GM21526 (cell line): Measurements from ENCODE around the gene PRR5L.

ENCODE experiments used
- ATAC-seq: cut with Tn5 transposase; IDR thresholded peaks from one replicate; pipeline ENCODE4 v1.9.1; 2021; ENCODE audit warnings: moderate library complexity; ENCODE audit not compliant: unreplicated experiment, low FRiP score

The PRR5L gene

DNA sequence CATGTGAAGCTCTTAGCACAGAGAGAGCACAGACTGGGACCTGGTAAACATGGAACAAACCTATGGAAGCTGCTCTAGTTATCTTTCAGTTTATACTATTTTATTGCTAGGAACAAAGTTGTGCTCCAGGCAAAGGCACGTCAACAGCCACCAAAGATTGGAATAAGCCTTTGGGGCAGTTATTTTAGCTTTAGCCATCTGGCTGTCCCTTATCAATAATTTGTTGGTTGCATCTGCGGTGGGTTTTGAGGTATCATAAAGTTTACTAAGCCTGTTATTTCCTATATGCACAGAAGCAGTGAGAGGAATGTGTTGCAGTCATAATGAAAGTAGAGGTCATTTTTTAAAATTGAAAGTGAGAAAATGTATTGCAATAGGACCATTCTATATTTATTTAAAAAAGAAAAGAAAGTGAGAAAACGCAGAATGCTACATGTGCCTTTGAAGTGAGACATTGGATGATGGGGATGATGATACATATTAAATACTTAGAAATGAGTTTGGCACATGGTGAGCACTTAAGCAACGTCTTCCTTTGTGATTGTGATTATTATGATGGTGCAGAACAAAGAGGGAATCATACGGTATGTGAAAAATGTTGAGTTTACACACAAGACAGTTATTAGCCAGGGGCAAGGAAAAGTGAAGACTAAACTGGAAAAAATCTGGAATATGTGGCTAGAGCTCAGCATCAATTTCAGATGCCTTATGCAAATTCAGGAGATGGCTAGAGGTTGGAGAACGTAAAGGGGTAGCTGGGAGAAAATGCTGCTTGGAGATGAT lies 58.3 kb downstream of the PRR5L start:
- ATAC-seq, result peak; percentile 89

DNA sequence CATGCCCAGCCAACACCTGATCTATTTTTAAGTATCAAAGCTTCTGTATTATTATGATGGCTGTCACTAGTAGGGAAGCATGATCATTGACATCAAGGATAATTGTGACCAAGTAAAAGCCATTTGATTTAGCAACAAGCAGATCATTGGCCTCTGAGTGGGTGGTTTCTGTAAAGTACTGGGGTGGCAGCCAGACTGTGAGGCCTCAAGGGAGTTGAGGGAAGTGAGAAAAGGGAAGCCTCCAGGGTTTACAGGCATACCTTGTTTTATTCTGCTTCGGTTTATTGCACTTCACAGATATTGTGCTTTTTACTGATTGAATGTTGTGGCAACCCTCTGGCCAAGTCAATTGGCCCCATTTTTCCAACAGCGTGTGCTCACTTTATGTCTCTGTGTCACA lies 60.1 kb downstream of the PRR5L start:
- ATAC-seq, result peak; percentile 57

DNA sequence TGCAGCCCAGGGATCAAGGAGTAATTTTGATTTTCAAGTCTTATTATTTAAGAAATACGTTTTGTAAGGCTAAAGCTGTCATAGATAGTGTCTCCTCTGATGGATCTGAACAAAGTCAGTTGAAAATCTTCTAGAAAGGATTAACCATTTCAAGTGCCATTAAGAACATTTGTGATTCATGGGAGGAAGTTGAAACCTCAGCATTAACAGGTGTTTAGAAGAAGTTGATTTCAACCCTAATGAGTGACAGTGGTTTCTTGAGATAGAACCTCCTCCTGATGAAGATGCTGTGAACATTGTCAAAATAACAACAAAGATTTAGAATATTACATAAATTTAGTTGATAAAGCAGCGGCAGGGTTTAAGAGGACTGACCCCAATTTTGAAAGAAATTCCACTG lies 61.7 kb downstream of the PRR5L start:
- ATAC-seq, result no peak

DNA sequence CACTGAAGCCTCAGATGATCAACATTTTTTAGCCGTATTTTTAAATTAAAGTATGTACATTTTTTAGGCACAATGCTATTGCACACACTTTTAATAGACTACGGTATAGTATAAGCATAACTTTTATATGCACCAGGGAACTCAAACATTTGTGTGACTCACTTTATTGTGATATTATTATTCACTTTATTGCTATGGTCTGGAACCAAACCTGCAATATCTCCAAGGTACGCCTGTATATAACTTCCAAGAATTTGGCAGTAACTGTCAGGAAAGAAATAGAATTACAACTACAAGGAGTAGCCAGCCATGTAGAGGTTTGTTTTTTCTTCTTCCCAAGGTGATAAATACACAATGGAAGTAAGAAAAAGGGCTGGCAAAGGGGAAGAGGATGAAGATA lies 62.3 kb downstream of the PRR5L start:
- ATAC-seq, result no peak

DNA sequence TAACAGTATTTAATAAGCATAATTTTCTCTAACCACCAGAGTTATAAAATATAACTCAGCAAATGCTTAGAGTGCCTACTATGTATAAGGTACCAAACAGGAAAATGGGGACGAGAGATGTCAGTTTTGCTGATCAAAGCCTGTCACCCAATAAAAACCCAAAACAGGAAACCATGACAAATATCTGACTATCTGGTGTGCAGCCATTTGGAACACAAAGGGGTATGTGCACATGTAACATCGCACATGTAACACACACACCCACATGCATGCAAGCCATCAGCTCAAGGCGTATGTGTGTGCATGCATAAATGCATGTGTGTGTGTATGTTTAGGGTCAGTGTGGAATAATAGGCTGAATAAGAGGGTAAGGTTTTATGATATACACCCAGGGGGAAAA lies 64.2 kb downstream of the PRR5L start:
- no peak for ATAC-seq

GRCh38 chr11:36360826-36361415 lies 64.8 kb downstream of the PRR5L start:
- no peak for ATAC-seq

DNA sequence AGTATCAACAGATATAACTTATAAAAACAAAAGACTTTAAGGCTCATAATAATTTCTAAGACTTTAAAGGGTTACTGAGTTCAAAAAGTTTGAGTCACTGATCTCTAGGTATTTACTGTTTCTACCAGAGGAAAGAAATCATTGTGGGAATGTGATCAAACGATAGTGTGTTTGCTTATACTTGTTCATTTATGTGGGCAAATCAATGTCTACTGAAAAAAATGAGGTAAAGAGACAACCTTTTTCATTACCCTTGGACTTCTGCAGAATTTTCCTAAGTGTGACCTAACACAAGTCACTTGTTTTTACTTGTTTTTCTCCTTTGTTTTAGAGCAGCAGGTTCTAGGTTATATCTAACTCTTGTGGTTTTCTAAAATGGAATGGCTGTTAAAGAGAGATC lies 65.4 kb downstream of the PRR5L start:
- ATAC-seq, result no peak

DNA sequence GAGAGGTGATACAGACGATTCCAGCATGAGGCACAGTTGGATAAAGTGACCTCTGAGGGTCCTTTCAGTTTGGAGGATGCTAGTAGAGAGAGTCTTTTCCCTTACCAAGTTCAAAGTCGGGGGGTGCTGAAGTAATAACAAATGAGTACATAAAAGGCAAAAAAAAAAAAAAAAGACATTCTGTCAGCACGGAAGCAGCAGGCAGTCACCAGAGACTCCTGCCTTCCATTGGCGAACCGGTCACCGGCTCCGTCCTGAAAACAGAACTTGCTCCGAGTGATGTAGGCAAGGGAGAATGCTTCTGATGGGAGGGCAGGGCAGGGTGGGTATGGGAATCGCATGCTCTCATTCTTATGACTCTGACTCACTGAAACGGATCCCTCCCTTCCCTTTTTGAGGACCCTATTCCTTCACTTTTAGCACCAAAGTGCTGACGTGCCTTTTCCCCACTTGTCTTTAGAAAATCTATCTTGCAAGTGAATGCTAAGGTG lies 65.9 kb downstream of the PRR5L start:
- no peak for ATAC-seq

DNA sequence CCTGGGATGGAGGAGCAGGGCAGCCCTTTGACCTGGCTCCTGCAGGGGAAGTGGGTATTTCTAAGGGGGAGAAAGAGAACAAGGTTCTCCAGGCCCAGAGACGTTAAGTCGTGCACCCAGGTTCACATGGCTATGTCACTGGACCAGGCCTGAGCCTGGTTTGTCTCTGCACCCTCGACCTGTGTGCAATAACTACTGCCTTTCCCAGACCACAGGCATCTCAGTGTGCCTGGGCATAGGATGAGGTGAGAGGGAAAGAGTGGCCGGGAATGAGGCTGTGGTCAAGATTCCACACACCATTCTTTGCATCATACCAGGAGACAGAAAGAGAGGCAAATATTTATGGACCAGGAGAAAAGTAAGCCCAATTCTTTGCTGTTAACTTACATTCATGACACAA lies 66.8 kb downstream of the PRR5L start:
- no peak for ATAC-seq

- ATAC-seq, result no peak
These were observed 67.5 kb downstream of the PRR5L start for GRCh38 chr11:36363361-36364268.

DNA sequence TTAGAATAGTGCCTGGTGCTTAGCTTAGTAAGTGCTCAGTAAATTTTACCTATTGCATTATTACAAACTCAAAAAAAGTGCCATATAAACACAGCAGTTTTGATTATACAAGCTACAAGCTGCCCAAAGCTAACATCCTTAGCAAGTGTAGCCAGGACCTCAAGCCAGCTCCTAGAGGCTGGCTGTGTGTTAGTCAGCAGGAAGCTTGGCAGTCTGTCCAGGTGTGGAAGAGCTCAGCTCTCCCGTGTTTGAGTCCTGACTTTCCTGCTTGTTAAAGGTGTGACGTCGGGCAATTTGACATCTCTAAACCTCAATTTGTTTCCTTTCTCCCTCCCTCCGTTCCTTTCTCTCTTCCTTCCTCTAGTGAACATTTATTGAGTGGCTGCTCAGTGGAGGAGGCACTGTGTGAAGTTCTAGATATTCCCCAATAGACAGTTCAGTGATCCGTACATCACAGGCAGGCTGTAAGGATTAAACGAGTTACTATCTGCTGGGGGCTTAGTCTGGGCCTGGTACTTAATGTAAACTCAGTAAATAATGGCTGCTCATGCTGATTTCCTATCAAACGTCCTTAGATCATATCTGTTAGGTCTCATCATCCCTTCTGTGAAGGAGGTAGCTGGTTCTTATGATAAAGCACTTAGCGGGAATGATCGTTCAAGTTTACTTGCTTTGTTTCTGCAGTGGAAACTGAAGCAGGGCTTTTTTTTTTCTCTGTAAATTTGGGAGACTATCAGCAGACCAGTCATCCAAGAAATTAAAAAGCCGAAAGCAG lies 68.7 kb downstream of the PRR5L start:
- no peak for ATAC-seq

DNA sequence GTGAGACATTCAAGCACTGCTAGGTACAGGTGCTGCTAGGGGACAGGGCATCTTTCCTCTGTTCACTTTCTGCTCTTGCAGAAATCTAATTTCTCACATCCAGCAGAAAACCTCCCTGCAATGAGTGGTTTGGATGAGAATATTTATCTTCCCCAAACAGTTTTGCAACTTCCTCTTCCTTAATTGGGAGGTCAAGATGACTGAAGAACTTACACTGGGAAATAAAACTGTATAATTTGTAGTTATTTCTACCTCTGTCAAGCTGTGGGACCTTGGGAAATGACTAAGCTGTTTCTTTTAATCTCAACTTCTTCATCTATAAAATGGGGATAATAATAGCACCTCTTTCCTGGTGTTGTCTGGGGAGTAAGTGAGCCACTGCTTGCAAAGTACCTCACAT lies 69.8 kb downstream of the PRR5L start:
- no peak for ATAC-seq

DNA sequence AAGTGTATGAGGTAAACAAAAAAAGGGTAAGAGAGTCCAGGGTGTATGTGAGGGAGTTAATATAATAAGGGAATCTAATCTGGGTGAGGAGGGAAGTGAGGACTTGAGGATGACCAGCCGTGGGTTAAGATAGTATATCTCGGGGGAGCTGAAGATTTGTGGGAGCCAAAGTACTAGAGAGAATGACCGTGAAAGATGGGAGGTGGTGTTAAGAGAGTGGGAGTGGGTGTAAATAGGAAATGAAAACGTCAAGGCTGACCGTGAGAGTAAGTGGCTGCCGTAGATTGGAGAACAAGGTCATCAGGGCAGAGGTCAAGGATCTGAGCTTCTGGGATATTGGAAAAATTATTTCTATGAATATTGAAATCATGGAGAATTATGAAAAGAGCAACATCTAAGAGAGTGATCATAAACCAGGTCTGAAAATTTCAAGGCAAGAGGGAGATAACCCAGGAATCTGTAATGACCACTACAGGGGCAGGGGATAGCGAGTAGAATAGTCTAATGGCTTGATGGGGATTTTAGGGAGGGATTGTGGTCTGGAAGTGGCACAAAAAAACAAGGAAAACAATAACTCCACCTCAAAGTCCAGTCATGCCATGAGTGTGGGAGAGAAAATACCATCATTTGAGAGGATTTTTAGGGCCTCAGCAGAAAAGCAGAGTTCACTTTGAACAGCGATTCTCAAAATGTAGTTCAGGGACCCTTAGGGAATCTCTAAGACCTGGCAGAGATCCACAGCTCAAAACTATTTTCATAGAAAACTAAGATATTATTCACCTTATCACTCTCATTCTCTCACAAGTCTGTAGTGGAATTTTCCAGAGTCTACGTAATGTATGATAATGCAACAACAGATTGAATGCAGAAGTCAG lies 72.0 kb downstream of the PRR5L start:
- no peak for ATAC-seq

DNA sequence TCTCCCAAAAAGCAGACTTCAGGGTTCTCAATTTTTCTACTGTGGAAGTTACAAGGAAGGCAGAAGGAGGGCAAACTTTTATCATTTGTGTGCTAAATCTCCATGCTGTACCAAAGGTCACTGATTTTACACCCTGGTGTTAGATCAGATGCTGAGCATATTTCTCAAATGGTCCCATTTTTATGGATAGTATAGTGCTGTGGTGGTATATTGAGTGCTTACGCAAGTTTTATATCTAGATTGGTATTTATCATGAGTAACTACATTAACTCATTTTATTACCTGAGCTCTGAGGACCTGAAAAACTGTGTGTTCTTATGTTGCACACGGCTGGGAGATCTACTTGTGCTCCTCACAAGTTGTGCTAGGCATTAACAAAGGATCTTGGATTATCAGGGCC lies 75.1 kb downstream of the PRR5L start:
- no peak for ATAC-seq

- ATAC-seq, result no peak
These were observed 75.5 kb downstream of the PRR5L start for GRCh38 chr11:36371590-36371989.

- no peak for ATAC-seq
These were observed 76.1 kb downstream of the PRR5L start for GRCh38 chr11:36372101-36372771.

- ATAC-seq, result no peak
These were observed 77.2 kb downstream of the PRR5L start for GRCh38 chr11:36373016-36374010.

DNA sequence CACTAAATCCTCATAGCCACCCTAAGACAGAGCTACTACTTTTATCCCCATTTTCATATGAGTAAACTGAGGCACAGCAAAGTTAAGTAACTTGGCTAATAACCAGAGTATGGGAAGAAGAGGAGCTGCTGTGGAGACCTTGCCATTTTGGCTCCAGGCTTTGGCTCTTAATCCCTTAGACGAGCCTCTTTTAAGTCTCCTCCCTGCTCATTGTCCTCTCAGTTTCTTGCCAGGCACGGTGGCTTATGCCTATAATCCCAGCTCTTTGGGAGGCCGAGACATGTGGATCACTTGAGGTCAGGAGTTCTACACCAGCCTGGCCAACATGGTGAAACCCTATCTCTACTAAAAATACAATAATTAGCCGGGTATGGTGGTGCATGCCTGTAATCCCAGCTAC lies 78.6 kb downstream of the PRR5L start:
- no peak for ATAC-seq
